G401.6 (cell line): ENCODE results near the gene IL1R2.
"Not testable (repeated sequence)": the region's sequence is repeated elsewhere in the genome, so short reads cannot be mapped to it uniquely, and the experiment has no call there.

Experiments
- FAIRE-seq: peaks from 2 replicates; lab custom pipeline; 2012; peaks lifted over from hg19 to GRCh38; lab: Jason Lieb, UNC

The IL1R2 gene

DNA sequence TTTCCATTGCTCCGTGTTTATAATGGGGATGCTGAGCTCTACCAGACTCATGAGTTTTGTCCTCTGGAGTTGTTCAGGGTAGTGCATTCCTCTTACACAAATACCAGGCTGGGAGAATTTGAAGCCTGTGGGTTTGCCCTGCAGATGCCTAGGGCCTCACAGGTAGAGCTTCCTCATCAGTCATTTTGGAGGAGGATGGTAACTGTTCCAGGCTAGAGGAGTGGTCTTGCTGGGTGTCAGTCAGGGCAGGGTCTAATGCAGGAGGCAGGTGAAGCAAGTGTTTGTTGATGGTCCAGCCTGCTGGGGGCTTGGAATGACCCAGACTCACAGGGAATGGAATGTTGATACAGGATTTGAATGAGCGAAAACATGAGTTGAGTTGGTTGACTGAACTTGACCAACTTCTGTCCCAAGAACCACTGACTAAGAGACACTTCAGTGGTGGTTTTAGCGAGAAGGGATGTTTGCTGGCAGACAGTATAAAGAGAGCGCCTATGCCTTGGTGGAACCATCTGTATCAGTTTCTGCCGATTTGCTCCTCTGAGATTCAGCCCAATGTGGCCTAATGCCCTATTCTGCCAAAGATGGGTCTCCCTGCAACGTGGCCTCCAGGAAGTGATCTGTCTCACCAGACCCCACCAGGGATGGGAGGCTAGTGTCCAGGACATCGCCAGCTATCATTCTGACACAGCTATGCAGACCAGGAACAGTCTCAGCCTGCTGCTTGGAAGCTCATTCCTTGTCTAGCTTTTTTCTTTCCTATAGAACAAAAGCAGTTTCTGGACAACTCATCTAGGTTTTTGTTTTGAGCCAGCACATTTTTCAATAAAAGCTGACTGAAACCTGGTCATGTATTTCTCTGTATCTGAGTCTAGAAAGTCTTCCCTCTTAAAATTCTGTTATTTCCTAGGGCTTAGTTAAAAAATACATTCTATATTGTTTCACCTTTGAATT is 9.3 kb downstream of the IL1R2 start:
- no peak for FAIRE-seq

DNA sequence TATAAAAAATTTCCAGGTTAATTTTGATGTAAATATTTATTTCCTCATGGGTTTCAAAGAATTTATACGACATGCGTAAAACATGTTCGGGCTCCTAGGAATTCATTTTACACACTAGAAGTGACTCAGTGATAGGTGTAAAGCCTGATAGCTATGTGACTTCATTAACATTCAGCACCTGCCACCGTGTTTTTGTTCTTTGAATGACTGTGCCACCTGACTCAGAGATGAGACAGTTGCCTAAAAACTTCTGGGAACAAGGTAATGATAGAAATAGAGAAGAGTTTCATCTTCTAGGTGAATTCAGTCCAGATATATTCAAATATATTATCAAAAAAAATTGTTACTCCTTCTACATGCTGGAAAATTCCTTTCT is 10.0 kb downstream of the IL1R2 start:
- FAIRE-seq = no peak

- no peak for FAIRE-seq
Measured at GRCh38 chr2:102002228-102002627, 10.5 kb downstream of the IL1R2 start.

DNA sequence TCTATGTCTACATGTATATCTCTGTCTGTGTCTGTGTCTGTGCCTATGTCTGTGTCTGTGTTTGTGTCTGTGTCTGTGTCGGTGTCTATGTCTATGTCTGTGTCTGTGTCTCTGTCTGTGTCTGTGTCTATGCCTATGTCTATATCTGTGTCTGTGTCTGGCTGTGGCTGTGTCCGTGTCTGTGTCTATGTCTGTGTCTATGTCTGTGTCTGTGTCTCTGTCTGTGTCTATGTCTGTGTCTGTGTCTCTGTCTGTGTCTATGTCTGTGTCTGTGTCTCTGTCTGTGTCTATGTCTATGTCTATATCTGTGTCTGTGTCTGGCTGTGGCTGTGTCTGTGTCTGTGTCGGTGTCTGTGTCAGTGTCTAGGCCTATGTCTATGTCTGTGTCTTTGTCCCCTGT is 11.1 kb downstream of the IL1R2 start:
- FAIRE-seq = not testable (repeated sequence)

DNA sequence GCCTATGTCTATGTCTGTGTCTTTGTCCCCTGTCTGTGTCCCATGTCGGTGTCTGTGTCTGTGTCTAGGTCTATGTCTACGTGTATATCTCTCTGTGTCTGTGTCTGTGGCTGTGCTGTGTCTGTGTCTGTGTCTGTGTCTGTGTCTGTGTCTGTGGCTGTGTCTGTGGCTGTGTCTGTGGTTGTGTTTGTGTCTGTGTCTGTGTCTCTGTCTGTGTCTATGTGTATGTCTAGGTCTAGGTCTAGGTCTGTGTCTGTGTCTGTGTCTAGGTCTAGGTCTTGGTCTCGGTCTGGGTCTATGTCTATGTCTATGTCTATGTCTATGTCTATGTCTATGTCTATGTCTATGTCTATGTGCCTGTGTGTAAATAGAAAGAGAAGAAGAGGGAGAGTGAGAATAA is 11.9 kb downstream of the IL1R2 start:
- FAIRE-seq = no peak

DNA sequence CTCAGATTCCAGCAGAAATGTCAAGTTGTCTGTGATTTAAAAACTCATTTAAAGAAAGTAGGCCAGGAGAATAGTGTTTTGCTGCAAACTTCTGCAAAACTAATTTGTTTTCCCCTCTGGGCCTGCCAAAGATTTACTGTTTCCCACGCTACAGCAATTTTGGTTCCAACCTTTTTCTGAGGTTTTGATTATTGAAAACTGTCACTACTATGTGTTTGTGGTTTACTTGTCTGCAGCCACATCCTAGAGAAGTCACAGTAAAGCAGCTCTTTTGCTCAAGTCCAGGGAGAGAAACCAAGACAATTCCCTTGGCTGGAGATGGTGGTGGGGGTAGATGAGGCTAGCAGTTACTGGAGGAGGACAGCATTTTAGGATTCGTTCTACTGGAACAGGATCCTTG is 12.8 kb downstream of the IL1R2 start:
- FAIRE-seq = no peak

- FAIRE-seq = no peak
Measured at GRCh38 chr2:102005449-102005848, 13.7 kb downstream of the IL1R2 start.

DNA sequence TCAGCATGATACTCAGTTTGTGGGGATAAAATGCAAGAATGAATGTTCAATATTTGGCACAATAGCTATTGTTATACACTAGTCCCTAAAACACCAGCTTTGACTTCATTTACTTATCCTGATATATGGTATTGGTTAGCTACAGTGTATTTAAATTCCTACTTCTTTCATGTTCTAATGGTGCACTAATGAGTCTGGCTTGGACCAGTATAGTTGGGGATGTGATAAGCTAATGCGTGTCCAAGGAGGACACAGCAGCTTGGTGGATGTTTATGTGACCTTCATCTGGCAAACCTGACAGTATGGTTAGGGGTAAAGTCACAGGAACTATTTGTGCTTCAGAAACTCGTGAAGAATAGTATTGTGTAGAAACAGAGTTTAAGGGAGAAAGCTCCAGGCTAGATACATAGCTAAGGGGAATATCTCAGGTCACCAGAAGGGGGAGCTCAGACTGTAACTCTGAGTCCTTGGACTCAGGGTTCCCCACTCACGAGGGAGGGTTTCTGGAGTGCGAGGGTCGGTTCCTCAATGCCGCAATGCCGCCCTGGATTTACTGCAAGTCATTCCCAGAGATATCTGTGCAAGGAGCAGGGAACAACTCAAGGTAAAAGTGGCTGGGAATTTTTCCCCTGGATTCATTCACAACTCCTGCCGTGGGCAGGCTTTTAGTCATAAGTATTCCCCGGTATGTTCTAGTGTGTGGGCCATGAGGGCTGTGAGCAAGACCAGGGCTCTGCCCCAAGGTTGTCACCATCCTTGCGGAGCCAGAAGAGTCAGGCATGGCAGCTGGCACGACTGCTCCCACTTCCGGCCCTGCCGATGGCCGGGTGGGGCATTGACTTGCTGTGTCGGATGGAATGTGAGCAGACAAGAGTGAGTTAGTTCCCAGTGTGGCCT is 14.5 kb downstream of the IL1R2 start:
- no peak for FAIRE-seq

- FAIRE-seq = no peak
Measured at GRCh38 chr2:102006886-102007278, 15.1 kb downstream of the IL1R2 start.

DNA sequence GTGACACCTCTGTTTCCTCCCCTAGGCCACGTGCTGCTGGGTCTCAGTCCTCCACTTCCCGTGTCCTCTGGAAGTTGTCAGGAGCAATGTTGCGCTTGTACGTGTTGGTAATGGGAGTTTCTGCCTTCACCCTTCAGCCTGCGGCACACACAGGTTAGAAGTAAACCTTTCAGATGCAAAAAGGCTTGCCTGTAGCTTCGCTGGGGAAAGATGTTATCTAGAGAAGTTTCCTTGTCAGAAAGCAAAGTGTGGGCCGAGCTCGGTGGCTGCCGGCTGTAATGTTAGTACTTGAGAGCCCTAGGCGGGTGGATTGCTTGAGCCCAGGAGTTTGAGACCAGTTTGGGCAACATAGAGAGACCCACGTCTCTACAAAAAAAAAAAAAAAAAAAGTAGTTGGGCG is 16.7 kb downstream of the IL1R2 start:
- FAIRE-seq = no peak

GRCh38 chr2:102009557-102009956 is 17.8 kb downstream of the IL1R2 start:
- FAIRE-seq = no peak

DNA sequence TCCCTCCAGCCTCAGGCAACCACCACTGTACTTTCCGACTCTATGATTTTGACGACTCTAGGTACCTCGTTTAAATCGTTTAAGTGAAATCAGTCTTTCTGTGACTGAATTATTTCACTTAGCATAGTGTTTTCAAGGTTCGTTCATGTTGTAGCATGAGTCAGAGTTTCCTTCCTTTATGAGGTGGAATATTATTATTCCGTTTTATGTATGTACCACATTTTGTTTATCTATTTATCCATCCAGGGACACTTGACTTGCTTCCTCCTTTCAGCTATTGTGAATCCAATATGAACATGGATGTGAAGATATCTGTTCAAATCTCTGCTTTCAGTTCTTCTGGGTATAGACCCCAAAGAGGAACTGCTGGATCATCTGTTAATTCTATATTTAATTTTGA is 19.1 kb downstream of the IL1R2 start:
- no peak for FAIRE-seq

DNA sequence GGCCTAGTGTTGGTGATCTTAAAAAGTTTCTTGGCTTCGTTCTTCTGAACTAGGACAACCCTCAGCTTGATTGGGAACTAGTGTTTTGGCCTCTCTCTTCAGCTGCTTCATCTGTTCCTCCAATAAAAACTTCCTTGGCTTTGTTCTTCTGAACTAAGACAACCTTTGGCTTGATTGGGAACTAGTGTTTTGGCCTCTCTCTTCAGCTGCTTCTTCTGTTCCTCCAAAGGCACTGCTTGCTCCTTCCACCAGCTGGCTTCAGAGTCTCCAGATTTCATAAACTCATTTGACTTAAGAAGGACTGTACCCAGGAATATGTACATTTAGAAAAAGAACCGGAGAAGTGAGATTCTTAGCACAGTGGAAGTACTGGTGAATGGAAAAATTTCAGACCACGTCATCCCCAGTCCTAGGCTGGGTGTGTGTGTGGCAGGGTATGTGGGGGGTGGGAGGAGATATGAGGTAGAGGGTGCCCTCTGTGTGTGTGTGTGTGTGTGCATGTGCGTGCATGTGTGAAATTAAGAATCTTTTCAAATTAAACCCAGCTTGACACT is 20.4 kb downstream of the IL1R2 start:
- FAIRE-seq = no peak

DNA sequence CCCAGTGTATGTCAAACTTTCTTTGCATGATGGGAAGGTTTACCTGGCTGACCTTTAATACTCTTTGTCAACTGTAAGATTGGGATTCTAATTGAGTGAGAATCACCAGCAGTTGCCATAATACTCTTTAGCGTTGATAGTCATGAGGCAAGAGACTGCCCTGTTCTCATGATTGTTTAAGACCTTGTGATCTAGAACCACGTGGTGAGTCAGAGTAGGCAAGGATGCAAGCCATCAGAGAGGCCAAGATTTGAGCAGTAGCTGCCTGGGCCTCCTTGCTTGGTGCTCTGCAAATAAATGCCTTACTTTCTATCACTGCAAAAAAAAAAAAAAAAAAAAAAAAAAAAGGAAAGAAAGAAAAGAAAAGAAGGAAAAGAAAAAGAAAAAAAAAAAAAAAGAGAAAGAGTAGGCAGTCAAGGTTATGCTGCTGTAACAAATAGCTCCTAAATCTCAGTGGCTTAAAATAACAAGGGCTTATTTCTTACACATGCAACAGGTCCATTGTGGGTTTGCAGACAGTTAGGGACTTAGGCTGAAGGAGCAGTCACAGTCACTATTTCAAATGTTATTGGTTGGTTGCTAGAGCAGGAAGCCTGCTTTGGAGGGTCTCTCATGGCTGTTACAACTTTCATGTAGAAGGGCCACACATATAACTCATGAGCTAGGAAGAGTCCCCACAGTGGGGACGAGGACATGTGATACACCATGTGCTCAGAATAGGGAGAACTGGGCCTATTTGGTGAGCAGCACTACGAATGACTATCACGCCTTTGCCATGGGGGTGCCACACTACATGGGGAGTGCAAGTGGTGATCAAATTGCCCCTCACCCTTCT is 21.7 kb downstream of the IL1R2 start:
- FAIRE-seq = no peak

DNA sequence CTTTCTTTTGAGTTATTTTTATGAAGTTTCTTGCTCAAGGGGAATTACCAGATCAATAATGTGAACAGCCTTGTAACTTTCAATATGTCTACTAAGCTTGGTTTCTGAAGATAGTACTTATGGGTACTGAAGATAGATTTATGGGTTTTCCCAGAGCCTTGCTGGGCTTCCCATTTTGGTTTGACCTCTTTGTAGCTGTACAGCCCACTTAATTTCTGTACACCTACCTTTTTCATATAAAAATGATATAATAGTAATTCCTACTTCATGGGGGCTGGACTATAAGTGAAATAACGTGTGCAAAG is 22.2 kb downstream of the IL1R2 start:
- FAIRE-seq = no peak

DNA sequence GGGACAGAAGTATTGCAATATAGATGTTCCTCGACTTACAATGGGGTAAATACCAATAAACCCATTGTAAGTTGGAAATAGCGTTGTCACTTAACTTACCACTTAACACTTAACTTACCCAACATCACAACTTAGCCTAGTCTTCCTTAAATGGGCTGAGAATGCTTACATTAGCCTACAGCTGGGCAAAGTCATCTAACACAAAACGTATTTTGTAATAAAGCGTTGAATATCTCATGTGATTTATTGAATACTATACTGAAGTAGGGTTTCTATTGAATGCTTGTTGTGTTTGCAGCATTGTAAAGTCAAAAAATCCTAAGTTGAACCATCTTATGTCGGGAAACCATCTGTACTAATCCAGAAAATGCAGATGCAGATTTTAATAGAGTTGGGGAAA is 23.6 kb downstream of the IL1R2 start:
- no peak for FAIRE-seq

DNA sequence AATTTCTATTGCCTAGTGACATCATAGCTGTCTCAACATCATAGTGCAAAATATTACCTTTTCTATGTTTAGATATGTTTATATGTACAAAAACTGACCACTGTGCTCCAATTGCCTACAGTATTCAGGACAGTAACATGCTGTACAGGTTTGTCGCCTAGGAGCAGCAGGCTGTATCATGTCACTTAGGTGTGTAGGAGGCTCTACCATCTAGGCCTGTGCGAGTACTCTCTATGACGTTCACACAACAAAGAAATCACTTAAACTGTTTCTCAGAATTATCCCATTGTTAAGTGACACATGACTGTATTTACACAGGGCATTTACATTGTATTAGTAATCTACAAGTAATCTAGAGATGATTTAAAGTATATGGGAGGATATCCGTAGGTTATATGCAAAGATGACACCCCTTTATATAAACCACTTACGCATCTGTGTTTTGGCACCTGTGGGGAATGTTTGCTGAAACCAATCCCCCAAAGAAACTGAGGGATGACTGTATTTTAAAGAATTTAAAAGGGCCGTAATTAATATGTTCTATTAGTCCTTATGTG is 24.7 kb downstream of the IL1R2 start:
- FAIRE-seq = no peak

DNA sequence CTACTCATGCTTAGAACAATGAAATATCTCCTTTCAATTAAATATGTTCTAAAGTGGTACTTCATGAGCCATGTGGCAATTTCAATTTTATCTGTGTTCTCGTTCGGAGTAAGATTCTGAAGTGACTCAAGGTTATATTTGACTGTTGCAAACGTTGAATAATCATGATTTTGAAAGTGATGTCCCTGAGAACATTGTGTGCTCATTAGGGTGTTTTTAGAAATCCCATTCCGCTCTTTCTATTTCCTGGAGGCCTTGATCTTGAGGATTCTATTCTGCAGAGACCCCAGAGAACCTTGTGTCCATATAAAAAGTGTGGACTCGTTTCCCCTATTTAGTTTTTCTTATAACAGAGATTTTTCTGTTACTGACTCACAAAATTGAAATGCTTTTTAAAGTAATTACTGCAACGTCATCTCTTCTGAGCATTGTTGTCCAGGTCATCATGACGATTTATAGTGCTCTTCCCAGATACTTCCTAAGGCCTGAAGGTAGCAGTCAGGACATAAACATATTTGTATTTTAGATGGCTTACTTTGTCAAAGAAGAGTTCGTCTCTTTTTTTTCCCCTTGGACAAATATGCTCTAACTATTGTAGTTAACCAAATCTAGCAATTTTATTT is 27.2 kb downstream of the IL1R2 start:
- no peak for FAIRE-seq

DNA sequence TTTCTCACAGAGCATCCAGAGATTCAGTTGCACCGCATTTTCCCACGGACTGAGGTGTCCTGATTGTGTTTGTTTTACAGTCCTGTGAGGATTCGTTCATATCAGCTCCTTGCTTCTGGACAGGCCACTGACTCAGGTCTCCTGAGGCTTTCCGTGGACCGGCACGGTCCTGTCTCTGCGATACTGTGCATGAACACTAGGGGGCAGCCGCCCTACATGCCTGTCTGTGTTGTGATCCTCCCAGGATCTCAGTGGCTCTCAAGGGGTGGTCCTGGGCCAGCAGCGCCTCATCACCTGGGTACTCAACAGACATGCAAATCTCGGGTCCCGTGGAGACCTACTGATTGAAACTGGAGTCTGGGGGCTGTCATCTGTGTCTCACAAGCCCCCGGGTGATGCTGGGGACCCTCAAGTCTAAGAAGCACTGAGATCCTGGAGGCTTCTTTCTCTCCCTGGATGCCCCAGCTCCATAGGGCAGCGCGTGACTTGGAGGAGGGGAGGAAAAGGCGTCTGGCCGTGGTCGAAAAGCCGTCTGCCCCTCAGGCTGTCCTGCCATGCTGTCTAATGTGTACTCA is 28.9 kb downstream of the IL1R2 start:
- FAIRE-seq = no peak

- FAIRE-seq = no peak
Measured at GRCh38 chr2:102021779-102022178, 30.0 kb downstream of the IL1R2 start.

DNA sequence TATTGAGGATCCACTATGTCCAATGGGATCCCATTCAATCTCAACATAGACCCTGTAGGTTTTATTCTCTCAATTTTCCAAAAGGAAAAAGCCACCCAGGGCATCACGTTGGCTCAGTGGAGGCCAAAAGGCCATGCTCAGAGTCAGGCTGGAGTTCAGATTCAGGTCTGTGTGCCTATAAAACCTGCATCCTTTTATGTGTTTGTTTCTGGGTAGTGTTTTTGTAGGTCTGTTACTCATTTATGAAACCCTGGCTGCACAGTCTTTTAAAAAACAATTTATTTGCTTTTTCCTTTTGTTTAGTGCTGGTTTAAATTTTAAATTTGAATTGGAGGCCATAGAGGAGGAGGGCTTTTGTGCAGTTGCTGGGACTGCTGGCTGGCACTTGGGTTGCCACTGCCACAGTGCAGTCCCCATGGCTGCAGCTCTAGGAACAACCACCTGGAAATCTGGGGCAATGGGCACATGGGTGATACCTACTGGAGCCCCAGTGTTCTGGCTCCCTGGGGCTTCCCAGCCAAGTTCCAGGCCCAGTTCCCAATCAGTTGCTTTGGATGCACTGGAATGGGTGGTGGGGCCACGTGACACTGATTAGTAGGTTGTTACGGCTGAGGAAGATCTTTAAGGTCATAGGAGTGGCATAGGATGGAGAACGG is 31.3 kb downstream of the IL1R2 start:
- no peak for FAIRE-seq
